ENCODE data around the gene PDSS2.
"Not testable (repeated sequence)": the region's sequence is repeated elsewhere in the genome, so short reads cannot be mapped to it uniquely, and the experiment has no call there.

Gene PDSS2

GRCh38 chr6:107368471-107368870 lies 90.9 kb downstream of the PDSS2 start:
- Histone ChIP-seq H3K79me2 (ENCODE audit: insufficient read depth, low read length) (no peaks in the 10 kb centered on the region), H3K4me1 (ENCODE audit: insufficient read depth, low read length) (no peaks in the 10 kb centered on the region), H4K20me1 (ENCODE audit: insufficient read depth, low read length) (no peaks in the 10 kb centered on the region), H3K27ac (ENCODE audit: low read length) (no peak overlapping the region), H3K9ac (ENCODE audit: low read depth, low read length) (no peak overlapping the region), H3K4me3 (ENCODE audit: low read depth in 1 of 2, low read length in 2 of 2) (no peak overlapping the region), H2AFZ (ENCODE audit: low read depth, low read length) (no peak overlapping the region), H3K27me3 (ENCODE audit: insufficient read depth, low read length, poor library complexity) (no peaks in the 10 kb centered on the region), H3K4me2 (ENCODE audit: insufficient read depth, low read length) (no peak overlapping the region), H3K36me3 (ENCODE audit: insufficient read depth, low read length) (peaks cover 3% of the 10 kb centered on the region), H3K9me3 (ENCODE audit: insufficient read depth, low read length, severe bottlenecking) (no peaks in the 10 kb centered on the region)
- DNase-seq (no peak), ATAC-seq (ENCODE audit: insufficient read depth, low read depth) (no peak)
- TF ChIP-seq CTCF (IDR thresholded peaks at IDR 0.05; ENCODE audit: borderline replicate concordance, extremely low read depth, low read length, poor library complexity, severe bottlenecking) (no peak), EZH2 (IDR thresholded peaks at IDR 0.05; ENCODE audit: borderline replicate concordance, low read depth, low read length, severe bottlenecking) (no peak)

GRCh38 chr6:107364173-107364572 lies 95.2 kb downstream of the PDSS2 start:
- H3K36me3 ChIP-seq (ENCODE audit: insufficient read depth, low read length): peaks cover 10% of the 10 kb centered on the region
- not testable (repeated sequence) for H3K4me3 ChIP-seq (ENCODE audit: low read depth in 1 of 2, low read length in 2 of 2); H3K9me3 ChIP-seq (ENCODE audit: insufficient read depth, low read length, severe bottlenecking); H2AFZ ChIP-seq (ENCODE audit: low read depth, low read length); DNase-seq; H3K27me3 ChIP-seq (ENCODE audit: insufficient read depth, low read length, poor library complexity); H4K20me1 ChIP-seq (ENCODE audit: insufficient read depth, low read length); H3K9ac ChIP-seq (ENCODE audit: low read depth, low read length); H3K4me2 ChIP-seq (ENCODE audit: insufficient read depth, low read length); H3K27ac ChIP-seq (ENCODE audit: low read length); H3K4me1 ChIP-seq (ENCODE audit: insufficient read depth, low read length); ATAC-seq (ENCODE audit: insufficient read depth, low read depth); H3K79me2 ChIP-seq (ENCODE audit: insufficient read depth, low read length)

- no peak for ATAC-seq (ENCODE audit: insufficient read depth, low read depth)
- no peak overlapping the region for H3K4me3 ChIP-seq (ENCODE audit: low read depth in 1 of 2, low read length in 2 of 2)
- no peak for TF ChIP-seq EZH2 (IDR thresholded peaks at IDR 0.05; ENCODE audit: borderline replicate concordance, low read depth, low read length, severe bottlenecking)
- TF ChIP-seq CTCF (IDR thresholded peaks at IDR 0.05; ENCODE audit: borderline replicate concordance, extremely low read depth, low read length, poor library complexity, severe bottlenecking): no peak
- peaks cover 10% of the 10 kb centered on the region for H3K36me3 ChIP-seq (ENCODE audit: insufficient read depth, low read length)
- H4K20me1 ChIP-seq (ENCODE audit: insufficient read depth, low read length): no peaks in the 10 kb centered on the region
- no peak overlapping the region for H2AFZ ChIP-seq (ENCODE audit: low read depth, low read length)
- no peak for DNase-seq
- no peaks in the 10 kb centered on the region for H3K9me3 ChIP-seq (ENCODE audit: insufficient read depth, low read length, severe bottlenecking)
- H3K27me3 ChIP-seq (ENCODE audit: insufficient read depth, low read length, poor library complexity): no peaks in the 10 kb centered on the region
- no peaks in the 10 kb centered on the region for H3K4me1 ChIP-seq (ENCODE audit: insufficient read depth, low read length)
- H3K27ac ChIP-seq (ENCODE audit: low read length): no peak overlapping the region
- no peak overlapping the region for H3K9ac ChIP-seq (ENCODE audit: low read depth, low read length)
- H3K79me2 ChIP-seq (ENCODE audit: insufficient read depth, low read length): no peaks in the 10 kb centered on the region
- H3K4me2 ChIP-seq (ENCODE audit: insufficient read depth, low read length): no peak overlapping the region
Measured at GRCh38 chr6:107361753-107362604, 97.4 kb downstream of the PDSS2 start.

- no peaks in the 10 kb centered on the region for H3K27me3 ChIP-seq (ENCODE audit: insufficient read depth, low read length, poor library complexity)
- H3K4me3 ChIP-seq (ENCODE audit: low read depth in 1 of 2, low read length in 2 of 2): no peak overlapping the region
- no peak overlapping the region for H3K27ac ChIP-seq (ENCODE audit: low read length)
- H3K4me1 ChIP-seq (ENCODE audit: insufficient read depth, low read length): no peaks in the 10 kb centered on the region
- ATAC-seq (ENCODE audit: insufficient read depth, low read depth): no peak
- H4K20me1 ChIP-seq (ENCODE audit: insufficient read depth, low read length): no peaks in the 10 kb centered on the region
- H3K9ac ChIP-seq (ENCODE audit: low read depth, low read length): no peak overlapping the region
- no peak for DNase-seq
- H3K36me3 ChIP-seq (ENCODE audit: insufficient read depth, low read length): peaks cover 10% of the 10 kb centered on the region
- H3K4me2 ChIP-seq (ENCODE audit: insufficient read depth, low read length): no peak overlapping the region
- H2AFZ ChIP-seq (ENCODE audit: low read depth, low read length): no peak overlapping the region
- no peaks in the 10 kb centered on the region for H3K79me2 ChIP-seq (ENCODE audit: insufficient read depth, low read length)
- TF ChIP-seq CTCF (IDR thresholded peaks at IDR 0.05; ENCODE audit: borderline replicate concordance, extremely low read depth, low read length, poor library complexity, severe bottlenecking) (no peak), EZH2 (IDR thresholded peaks at IDR 0.05; ENCODE audit: borderline replicate concordance, low read depth, low read length, severe bottlenecking) (no peak)
- no peaks in the 10 kb centered on the region for H3K9me3 ChIP-seq (ENCODE audit: insufficient read depth, low read length, severe bottlenecking)
Measured at GRCh38 chr6:107360476-107360875, 98.9 kb downstream of the PDSS2 start.
